ENCODE results near the gene DRG1. TPM values are rescaled to one million over a fixed set of nuclear protein-coding genes. Genes with fewer than 3 reads are reported as not detected.

The DRG1 gene
- total and polyA plus RNA-seq, 2 of the 4 experiments (the other 2 are of a cell fraction): 54.8 to 141 TPM

DNA sequence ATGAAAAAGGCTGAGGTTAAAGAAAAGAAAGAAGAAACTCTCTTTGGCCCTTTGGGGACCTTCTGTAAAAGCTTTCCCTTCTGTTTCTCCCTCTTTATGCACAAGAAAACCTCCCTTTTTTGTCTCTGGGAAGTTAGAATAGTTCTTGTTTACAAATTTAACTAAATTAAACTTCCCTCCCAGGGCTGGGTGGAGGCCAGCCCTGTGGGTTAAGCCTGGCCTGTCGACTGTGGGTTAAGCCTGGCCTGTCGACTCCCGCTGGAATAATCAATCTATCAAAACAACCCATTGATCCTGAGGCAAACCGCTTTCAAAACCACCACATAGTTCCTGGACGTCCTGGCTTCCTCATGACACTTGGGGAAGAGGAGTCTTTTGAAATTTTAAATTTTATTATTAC lies 1.2 kb upstream of the DRG1 start:
- POLR2A ChIA-PET (ENCODE audit: unreplicated experiment): no interaction called here
- intact Hi-C loops (cut with micrococcal nuclease): no loop called here
- no peaks in the 10 kb centered on the region for H3K9me3 ChIP-seq (ENCODE audit: control insufficient read depth, insufficient read depth, low read length)
- H3K4ac ChIP-seq (ENCODE audit: low read depth, low read length): peak overlapping the region; percentile 65; the same call in 1 of the 2 replicates
- DNase-seq (peak; percentile 6), ATAC-seq (ENCODE audit: low read depth) (no peak)
- H2BK120ac ChIP-seq (ENCODE audit: low read depth, low read length): no peak overlapping the region
- H3K18ac ChIP-seq (ENCODE audit: low read depth, low read length): peak overlapping the region; percentile 27; the same call in 1 of the 2 replicates
- H3K79me1 ChIP-seq (ENCODE audit: low read depth in 1 of 2, low read length in 2 of 2): peaks cover 14 to 38% of the 10 kb centered on the region in 2 experiments
- no CpG with 5 or more reads among the region's 5 CpGs for WGBS, 2 experiments (ENCODE audit: extremely low coverage in 2 of 2, insufficient read length in 1 of 2)
- H4K91ac ChIP-seq (ENCODE audit: insufficient read depth, low read depth, low read length): peak overlapping the region; percentile 33; the same call in 1 of the 2 replicates
- H2BK20ac ChIP-seq (ENCODE audit: low read depth, low read length): no peak overlapping the region
- H3K56ac ChIP-seq (ENCODE audit: extremely low read depth, insufficient read depth, low read length): no peak overlapping the region; the same call in 1 of the 2 replicates
- BruUV-seq (replicated peaks): no TSS peak
- dilution Hi-C loops (cut with HindIII; ENCODE audit: low sequenced_read_pairs, unreplicated experiment): no loop called here
- no peaks in the 10 kb centered on the region for H3K27me3 ChIP-seq (ENCODE audit: control insufficient read depth, insufficient read depth, low read length)
- H2BK15ac ChIP-seq (ENCODE audit: low read depth, low read length): no peak overlapping the region; the same call in 2 of the 3 replicates
- H3K9me1 ChIP-seq (ENCODE audit: insufficient read depth, low read length): peaks cover 2% of the 10 kb centered on the region; the same call in 1 of the 2 replicates
- no peak for TF ChIP-seq MXI1 (IDR thresholded peaks at IDR 0.05; ENCODE audit: borderline replicate concordance, low read depth, low read length)
- TF ChIP-seq, protein P1, sequence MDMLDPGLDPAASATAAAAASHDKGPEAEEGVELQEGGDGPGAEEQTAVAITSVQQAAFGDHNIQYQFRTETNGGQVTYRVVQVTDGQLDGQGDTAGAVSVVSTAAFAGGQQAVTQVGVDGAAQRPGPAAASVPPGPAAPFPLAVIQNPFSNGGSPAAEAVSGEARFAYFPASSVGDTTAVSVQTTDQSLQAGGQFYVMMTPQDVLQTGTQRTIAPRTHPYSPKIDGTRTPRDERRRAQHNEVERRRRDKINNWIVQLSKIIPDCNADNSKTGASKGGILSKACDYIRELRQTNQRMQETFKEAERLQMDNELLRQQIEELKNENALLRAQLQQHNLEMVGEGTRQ (IDR thresholded peaks at IDR 0.05; ENCODE audit: low read depth, low read length): no peak
- no peak for TF ChIP-seq MAZ (IDR thresholded peaks at IDR 0.05; ENCODE audit: borderline replicate concordance, low read depth, low read length)
- TF ChIP-seq, protein P2, sequence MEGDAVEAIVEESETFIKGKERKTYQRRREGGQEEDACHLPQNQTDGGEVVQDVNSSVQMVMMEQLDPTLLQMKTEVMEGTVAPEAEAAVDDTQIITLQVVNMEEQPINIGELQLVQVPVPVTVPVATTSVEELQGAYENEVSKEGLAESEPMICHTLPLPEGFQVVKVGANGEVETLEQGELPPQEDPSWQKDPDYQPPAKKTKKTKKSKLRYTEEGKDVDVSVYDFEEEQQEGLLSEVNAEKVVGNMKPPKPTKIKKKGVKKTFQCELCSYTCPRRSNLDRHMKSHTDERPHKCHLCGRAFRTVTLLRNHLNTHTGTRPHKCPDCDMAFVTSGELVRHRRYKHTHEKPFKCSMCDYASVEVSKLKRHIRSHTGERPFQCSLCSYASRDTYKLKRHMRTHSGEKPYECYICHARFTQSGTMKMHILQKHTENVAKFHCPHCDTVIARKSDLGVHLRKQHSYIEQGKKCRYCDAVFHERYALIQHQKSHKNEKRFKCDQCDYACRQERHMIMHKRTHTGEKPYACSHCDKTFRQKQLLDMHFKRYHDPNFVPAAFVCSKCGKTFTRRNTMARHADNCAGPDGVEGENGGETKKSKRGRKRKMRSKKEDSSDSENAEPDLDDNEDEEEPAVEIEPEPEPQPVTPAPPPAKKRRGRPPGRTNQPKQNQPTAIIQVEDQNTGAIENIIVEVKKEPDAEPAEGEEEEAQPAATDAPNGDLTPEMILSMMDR (conservative IDR thresholded peaks at IDR 0.05; ENCODE audit: low read depth, low read length): no peak
- TF ChIP-seq FOS (IDR thresholded peaks at IDR 0.05; ENCODE audit: low read depth, low read length): no peak
- TF ChIP-seq BHLHE40 (IDR thresholded peaks at IDR 0.05; ENCODE audit: low read depth, low read length): no peak
- no peak for TF ChIP-seq CHD1 (IDR thresholded peaks at IDR 0.05; ENCODE audit: low read depth, low read length)
- no peak for TF ChIP-seq CEBPB (IDR thresholded peaks at IDR 0.05; ENCODE audit: low read depth, low read length)
- no peak for TF ChIP-seq NFE2L2 (IDR thresholded peaks at IDR 0.05; ENCODE audit: low read depth, low read length)
- no peak for TF ChIP-seq SMC3 (IDR thresholded peaks at IDR 0.05; ENCODE audit: low read depth, low read length)
- TF ChIP-seq RCOR1 (IDR thresholded peaks at IDR 0.05; ENCODE audit: insufficient replicate concordance, low read length): no peak
- TF ChIP-seq POLR2A (IDR thresholded peaks at IDR 0.05; ENCODE audit: low read depth, low read length): no peak
- no peak for TF ChIP-seq RFX5 (IDR thresholded peaks at IDR 0.05; ENCODE audit: low read depth, low read length)
- TF ChIP-seq, protein P3, sequence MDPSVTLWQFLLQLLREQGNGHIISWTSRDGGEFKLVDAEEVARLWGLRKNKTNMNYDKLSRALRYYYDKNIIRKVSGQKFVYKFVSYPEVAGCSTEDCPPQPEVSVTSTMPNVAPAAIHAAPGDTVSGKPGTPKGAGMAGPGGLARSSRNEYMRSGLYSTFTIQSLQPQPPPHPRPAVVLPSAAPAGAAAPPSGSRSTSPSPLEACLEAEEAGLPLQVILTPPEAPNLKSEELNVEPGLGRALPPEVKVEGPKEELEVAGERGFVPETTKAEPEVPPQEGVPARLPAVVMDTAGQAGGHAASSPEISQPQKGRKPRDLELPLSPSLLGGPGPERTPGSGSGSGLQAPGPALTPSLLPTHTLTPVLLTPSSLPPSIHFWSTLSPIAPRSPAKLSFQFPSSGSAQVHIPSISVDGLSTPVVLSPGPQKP (IDR thresholded peaks at IDR 0.05; ENCODE audit: borderline replicate concordance, low read depth, low read length): no peak
- no peak for TF ChIP-seq RAD21 (IDR thresholded peaks at IDR 0.05; ENCODE audit: low read length)
- no peak for TF ChIP-seq MAFK (IDR thresholded peaks at IDR 0.05; ENCODE audit: low read depth, low read length)
- CTCF ChIA-PET: no interaction called here
- peak overlapping the region; percentile 31 for H3K9ac ChIP-seq (ENCODE audit: low read depth, low read length)
- H3K27ac ChIP-seq (ENCODE audit: insufficient read depth, low read length): peak overlapping the region; percentile 54; the same call in 1 of the 2 replicates
- in situ Hi-C loops (cut with MboI; ENCODE audit: low sequenced_read_pairs): loop anchor here (5.0 kb wide), 1 partner anchor 51 kb away; the partner anchor contains the start of gene PATZ1
- H2AK5ac ChIP-seq (ENCODE audit: low read depth, low read length): no peak overlapping the region
- peak overlapping the region; percentile 12; the same call in 1 of the 2 replicates for H3K4me2 ChIP-seq (ENCODE audit: low read depth, low read length)
- H3K36me3 ChIP-seq (ENCODE audit: control insufficient read depth, insufficient read depth, low read length): peaks cover 4% of the 10 kb centered on the region
- peak overlapping the region; percentile 66 for H4K5ac ChIP-seq (ENCODE audit: low read depth, low read length)
- H4K8ac ChIP-seq (ENCODE audit: low read depth in 2 of 2, low read length in 2 of 2): peak overlapping the region; percentile 98 to 99
- peak overlapping the region; percentile 86 for H2AFZ ChIP-seq (replicated peaks; ENCODE audit: low read length, poor library complexity)
- H3K4me1 ChIP-seq (ENCODE audit: control insufficient read depth, insufficient read depth, low read length): peaks cover 2% of the 10 kb centered on the region; the same call in 1 of the 2 replicates
- no peak overlapping the region for H2AK9ac ChIP-seq (replicated peaks; ENCODE audit: low read depth, low read length, poor library complexity)
- peaks cover 6% of the 10 kb centered on the region for H4K20me1 ChIP-seq (ENCODE audit: insufficient read depth, low read length)
- peak overlapping the region; percentile 55 for H2BK5ac ChIP-seq (ENCODE audit: low read depth, low read length, poor library complexity, severe bottlenecking)
- peak overlapping the region; percentile 34 for H3K23ac ChIP-seq (ENCODE audit: low read depth, low read length)
- no peak overlapping the region for H3K4me3 ChIP-seq (ENCODE audit: insufficient read depth, low read depth, low read length)
- H3K14ac ChIP-seq (replicated peaks; ENCODE audit: low read depth, low read length): no peak overlapping the region; the same call in 1 of the 2 replicates
